Activated T-cell treated with anti-CD3 and anti-CD28 coated beads, Interleukin-2, amount 50 U/mL, for 48 hours (primary cell): ENCODE results near the gene FGFRL1.

ENCODE experiments used
- DNase-seq, 2 experiments: peaks; one replicate each; pipeline ENCODE4 v3.0.0-alpha.2; 2020

FGFRL1 gene

DNA sequence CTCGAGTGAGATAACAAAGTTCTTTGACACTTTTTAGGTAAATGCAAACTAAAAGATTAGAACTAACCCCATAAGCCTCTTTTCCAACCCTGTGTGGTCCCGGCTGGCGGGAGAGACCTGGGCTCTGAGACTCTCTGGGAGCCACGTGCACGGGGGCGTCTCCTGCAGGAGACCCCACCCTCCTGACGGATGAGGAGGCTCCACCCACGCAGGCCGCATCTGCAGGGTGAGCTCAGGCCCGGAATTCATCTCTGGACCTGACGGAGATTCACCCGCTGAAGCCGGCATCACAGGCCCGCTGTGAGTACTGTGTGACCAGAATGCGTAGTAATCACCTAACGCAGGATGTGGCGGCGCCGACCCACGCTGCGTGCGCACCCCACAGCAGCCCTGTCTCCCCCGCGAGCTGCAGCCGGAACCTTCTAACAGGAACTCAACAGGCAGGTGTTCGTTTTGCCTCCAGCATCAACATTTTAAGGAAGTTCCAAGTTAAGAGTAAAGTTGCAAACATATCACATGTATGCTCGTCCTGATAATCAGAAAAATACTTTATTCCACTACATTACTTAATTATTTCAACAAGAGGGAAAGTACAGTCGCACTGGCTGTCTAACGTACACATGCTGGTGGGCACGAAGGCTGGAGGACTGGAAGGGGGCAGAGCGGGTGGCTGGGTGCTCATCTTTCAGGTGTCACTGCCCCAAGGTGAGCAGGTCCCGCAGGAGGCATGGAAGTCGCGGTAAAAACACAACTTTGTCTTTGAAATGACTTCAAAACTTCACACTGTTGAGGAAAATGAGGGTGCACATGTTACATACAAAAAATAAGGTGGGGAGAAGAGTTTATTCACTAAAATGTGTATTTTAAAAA, 44.5 kb downstream of the FGFRL1 start:
- DNase-seq: peak; percentile 78 to 85

DNA sequence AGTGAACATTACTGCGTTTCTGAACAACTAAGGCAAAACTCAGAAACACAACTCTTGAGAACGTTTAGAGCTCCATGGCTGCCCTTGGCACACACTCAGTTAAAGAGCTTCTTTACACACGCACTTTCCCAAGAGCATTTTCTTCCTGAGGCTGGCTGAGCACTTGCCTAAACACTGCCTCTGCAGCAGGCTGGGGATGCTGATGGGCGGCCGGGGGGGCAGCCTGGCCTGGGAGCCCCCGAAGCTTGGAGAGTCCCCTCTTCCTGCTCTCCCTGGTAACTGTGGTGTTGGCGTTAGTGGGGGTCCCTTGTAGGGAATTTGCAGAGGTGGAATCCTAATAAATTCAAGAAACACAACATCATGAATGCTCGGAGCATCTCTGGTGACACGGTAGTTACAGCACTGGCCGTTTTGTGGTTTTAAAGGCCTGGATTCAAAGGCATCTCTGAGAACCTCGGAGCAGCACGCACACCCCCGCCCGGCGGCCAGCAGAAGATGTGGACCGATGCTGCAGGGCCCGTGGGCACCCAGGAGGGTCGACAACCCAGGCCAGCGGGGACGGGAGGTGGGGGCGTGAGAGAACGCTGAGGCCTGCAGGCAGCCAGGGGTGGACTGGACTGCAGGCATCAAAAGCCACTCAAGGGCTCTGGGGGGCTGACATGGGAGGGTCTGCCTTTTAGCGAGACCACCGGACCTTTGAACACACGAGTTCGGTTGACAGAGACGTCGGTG, 45.4 kb downstream of the FGFRL1 start:
- DNase-seq: peak in 1 of 2 experiments; percentile 11

- no peak for DNase-seq
These were observed 45.9 kb downstream of the FGFRL1 start for GRCh38 chr4:1057403-1057745.

GRCh38 chr4:1058198-1058996, 47.0 kb downstream of the FGFRL1 start:
- no peak for DNase-seq

- DNase-seq: peak in 1 of 2 experiments; percentile 2
These were observed 47.7 kb downstream of the FGFRL1 start for GRCh38 chr4:1058997-1059665.

GRCh38 chr4:1060121-1060520, 48.7 kb downstream of the FGFRL1 start:
- DNase-seq: no peak

DNA sequence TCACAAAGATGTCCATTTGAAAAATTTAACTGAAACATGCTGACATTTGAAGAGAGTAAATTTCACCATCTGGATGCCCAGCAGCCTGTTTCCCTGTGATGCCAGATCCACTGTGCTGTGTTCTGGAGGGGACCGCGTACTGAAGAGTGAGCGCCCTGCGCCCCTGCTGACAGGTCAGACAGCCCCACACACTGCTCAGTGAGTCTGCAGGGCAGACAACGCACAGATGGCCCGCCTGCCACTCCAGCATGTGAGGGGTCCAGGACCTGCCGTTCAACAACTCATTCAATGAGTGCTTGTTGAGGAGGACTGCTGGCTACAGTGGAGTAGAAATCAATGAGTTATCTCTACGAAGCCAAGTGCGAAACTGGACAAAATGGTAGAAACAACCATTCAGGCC, 49.2 kb downstream of the FGFRL1 start:
- DNase-seq: no peak

DNA sequence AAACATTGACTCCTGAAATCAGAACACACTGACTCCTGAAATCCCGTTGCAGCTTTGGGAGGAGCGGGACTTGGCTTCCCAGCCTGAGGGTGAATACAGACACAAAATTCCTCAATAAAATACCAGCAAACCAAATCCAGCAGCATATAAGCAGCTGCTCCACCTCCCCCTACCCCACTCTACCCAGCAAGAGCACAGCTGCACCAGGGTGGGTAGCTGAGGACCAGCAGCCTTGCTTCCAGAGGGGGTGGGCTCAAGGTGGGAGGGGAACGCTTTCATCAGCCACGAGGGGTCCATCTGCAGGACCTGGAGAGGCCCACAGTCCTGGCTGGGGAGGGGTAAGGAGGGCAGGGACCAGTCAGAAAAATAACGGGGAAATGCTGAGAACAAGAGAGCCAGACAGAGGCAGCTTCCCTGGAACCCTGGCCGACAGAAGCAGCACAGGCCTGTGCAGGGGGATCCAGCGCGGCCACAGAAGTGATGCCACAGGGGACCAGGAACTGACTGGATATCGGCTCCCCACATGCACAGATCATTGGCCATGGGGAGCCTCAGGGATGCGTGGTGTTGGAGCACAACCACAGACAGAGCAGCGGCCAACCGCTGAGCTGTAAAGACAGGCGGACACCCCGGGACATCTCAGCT, 49.8 kb downstream of the FGFRL1 start:
- no peak for DNase-seq

DNA sequence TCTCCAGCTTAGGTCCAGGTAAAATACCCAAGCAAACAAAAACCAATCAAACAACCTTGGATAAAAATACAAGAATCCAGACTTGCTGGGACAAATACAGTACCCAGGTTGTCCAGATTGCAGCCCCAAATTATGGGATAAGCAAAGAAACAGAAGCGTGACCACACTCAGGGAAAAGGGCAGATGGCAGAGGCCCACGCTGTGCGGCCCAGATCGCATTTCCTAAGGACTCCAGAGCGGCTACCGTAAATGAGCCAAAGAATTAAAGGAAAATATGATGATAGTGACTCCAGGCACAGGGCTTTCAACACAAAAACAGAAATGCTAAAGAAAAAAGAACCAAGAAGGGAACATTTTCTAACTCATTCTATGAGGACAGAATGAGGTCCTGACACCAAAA, 50.3 kb downstream of the FGFRL1 start:
- DNase-seq: no peak

- DNase-seq: no peak
These were observed 51.0 kb downstream of the FGFRL1 start for GRCh38 chr4:1062419-1062818.

DNA sequence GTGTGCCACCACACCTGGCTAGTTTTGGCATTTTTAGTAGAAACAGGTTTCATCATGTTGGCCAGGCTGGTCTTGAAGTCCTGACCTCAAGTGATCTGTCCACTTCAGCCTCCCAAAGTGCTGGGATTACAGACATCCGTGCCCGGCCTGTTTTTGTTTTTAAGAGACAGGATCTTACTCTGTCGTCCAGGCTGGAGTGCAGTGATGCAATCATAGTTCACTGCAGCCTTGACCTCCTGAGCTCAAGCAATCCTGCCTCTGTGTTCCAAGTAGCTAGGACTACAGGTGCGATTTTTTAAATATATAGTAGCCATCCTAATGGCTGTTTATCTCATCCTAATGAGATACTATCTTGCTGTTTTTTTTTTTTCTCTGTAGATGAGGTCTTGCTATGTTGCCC, 54.3 kb downstream of the FGFRL1 start:
- DNase-seq: no peak

GRCh38 chr4:1069394-1069793, 58.0 kb downstream of the FGFRL1 start:
- no peak for DNase-seq

DNA sequence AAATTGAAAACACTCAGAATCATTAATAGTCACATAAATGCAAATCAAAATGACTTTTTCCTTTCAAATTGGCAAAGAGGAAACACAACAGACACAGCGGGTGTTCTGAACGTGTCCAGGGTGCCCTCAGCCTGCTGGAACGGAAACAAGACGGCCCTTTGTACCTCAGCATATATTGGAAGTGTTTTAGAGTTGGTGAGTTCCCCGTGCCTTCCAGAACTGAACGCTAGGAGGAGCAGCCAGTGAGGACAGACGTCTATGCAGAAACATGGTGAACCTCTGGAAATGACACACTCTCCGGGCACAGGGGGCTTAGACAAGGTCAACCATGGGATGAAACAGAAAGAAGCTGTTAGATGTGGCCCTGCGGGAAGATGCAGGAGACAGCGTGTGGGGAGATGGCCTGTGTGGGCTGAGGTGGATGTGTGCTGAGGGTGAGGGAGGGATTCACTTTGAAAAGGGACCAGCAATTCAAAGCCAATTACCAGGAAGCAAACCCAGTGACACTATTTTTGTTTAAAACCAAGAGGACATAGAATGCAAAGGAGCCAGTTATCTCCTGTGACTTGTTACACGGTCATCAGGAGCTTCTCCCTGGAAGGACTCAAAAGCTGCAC, 61.5 kb downstream of the FGFRL1 start:
- peak; percentile 65 to 71 for DNase-seq

- no peak for DNase-seq
These were observed 62.7 kb downstream of the FGFRL1 start for GRCh38 chr4:1074077-1074476.

DNA sequence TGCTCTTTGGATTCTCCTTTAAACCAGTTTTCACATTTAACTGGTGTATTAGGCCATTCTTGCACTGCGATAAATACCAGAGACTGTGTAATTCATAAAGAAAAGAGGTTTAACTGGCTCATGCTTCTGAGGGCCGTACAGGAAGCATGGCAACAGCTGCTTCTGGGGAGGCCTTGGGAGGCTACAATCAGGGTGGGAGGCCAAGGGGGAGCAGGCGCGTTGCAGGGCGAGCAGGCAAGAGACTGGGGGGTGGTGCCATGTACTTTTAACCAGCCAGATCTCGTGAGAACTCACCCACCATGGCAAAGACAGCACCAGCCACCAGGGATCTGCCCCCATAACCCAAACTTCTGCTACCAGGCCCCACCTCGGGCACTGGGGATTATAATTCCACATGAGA, 63.8 kb downstream of the FGFRL1 start:
- no peak for DNase-seq

GRCh38 chr4:1075809-1076699, 64.6 kb downstream of the FGFRL1 start:
- no peak for DNase-seq
